HG02981 (cell line): ENCODE data around the gene ZFHX3.

ENCODE experiments used
- ATAC-seq: cut with Tn5 transposase; IDR thresholded peaks from one replicate; pipeline ENCODE4 v1.9.1; 2021; ENCODE audit warnings: mild to moderate bottlenecking, moderate library complexity; ENCODE audit not compliant: unreplicated experiment

Gene ZFHX3

DNA sequence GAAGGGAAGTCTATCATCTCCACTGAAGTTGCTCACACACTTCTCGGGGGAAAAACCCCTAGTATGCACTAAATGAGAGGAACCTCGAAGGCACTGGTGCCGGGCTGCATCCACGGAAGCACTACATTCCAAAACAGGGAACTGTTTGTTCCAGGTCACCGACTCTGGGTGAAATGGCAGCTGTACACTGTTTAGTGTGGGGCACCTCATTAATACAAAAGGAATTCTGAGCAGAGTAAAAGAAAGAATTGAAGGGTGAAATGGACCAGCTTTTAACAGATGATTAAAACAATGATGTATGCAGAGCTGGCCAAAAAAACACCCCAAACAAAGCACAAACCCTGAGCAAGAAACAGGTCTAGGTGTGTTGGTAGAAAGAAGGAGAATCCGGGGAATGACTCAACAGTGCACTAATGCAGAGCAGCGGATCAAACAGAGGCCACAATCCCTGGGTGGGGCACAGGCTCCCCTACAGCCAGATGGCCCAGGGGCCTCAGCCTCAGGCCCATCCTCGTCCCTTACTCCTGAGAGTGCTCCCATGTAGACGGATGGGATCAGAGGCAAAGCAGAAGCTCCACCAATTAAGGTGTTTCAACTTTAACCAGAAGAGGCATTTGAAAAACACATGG is 161.5 kb downstream of the ZFHX3 start:
- ATAC-seq, result no peak

- no peak for ATAC-seq
Measured at GRCh38 chr16:72884573-72884972, 163.4 kb downstream of the ZFHX3 start.

GRCh38 chr16:72884037-72884436 is 163.9 kb downstream of the ZFHX3 start:
- ATAC-seq, result no peak

- ATAC-seq, result no peak
Measured at GRCh38 chr16:72879846-72880245, 168.1 kb downstream of the ZFHX3 start.

DNA sequence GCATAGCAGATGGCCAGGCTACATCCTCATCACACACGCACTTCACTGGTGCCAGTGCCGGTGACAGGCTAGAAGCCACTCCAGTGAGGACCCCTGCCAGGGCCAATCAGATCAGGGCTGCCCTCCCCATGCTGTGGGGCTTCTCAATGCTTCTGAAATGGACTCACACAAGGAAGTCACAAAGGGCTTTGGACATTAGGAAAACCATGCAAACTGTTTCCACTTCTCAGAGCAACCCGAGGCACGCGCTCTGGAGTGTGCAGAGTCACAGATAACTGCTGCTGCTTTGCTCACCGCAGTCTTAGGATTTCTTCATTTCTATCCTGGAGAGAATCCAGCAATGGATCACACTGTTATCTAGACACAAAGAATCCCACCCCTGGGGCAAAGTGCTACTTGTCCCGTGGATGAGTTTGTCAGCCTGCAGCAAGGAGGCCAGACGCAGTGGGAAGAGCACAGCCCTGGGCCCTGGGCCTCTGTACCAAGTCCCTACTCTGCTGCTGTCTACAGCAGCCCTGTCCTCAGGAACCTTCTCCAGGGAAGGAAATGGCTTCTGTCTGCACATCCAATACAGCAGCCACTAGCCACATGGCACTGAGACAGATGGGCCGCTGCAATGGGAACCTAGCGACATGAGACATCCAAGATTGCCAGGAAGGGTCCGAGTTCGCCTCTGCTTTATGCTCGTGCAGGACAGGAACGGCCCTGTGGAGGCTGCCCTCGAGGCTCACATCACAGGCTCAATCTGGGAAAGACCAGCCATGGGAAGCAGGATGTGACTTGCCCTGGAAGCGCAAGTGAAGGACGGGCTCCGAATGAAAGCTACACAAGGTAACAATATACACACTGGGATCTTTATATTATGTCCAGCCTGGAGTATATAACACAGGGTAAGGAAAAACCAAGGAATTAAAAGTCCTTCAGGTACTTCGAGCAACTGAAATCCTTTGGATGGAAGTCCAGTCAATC is 169.3 kb downstream of the ZFHX3 start:
- ATAC-seq, result no peak

GRCh38 chr16:72877374-72878028 is 170.4 kb downstream of the ZFHX3 start:
- no peak for ATAC-seq

DNA sequence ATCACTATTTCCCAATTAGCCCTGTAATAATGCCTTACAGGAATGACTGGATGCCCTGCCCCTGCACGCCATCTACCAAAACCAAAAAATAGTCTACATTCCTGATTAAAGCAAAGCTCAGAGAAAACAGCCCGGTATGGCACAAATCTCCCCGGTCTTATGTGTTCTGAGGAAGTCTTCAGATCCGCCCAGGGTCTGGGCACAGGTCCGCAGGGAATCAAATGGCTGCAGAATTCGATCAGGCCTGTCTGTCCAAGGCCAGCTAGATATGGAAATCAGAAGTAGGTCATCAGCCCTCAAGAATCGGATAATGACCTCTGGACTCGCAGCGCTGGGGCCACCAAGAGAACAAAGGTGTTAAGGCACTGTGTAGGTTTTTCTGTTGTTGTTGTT is 171.0 kb downstream of the ZFHX3 start:
- ATAC-seq, result no peak

- no peak for ATAC-seq
Measured at GRCh38 chr16:72876221-72876620, 171.7 kb downstream of the ZFHX3 start.

DNA sequence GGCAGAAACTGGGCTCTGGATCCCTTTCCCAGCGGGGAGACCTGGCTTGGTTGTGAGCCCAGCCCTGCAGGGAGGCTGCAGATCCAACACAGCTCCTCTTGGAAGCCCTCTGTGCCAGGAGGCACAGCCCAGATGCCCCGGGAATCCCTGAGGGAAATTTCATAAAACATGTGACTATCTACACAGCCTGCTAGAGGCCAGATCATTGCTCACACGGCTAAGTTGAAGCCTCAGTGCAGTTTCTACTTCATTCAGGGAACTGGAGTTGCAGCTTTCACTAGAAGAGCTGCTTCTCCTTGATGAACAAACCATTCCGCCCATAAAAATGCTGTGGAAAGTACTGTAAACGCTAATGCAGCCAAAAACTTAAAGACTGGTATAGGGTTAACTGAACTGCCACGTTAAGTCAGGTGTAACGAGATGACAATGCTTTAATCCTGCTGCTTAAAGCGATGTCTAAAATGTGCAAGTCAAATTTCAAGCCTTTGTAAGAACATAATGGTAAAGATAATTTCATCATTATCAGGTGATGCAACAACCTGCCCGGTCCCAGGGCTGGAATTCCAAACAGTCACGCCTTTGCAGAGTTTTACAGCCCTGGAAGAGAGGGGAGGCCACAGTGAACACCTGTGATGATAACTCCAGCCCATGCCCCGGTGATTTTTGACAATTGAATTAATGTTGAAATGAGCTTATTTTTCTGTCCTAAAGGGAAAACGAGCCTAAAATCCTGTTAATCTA is 172.5 kb downstream of the ZFHX3 start:
- ATAC-seq, result no peak

DNA sequence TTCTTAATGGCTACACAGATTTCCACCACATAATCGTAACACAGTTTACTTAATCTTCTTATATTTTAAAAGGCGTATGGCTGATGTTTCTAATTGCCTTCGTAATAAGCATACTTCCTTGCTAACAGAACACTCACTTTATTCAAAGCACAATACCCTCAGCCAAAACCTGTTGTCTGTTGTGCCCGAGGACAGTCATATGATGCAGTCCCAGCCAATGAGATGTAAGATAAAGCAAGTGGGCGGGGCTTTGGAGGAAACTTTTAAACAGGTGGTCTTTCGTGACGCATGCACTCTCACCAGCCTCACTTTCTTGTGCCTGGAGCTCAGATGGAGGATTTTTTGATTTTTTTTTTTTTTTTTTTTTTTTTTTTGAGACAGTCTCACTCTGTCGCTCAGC is 174.1 kb downstream of the ZFHX3 start:
- no peak for ATAC-seq

DNA sequence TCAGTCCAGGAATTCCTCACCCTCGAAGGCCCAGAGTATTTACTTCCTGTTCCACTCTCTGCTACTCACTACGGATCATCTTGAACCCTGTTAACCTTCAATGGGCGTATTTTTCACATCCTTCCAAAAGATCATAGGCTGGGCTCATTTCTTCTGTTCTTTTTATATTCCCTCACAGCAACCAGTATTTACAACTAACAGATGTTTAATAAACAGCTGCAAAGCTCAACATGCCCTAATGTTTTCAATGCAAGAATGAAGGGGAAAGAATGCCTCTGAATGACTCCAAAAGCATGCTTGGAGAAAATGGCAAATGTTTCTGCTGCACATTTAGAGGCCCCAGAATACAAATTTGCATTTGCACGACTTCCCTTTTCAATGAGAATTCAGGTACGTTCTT is 174.9 kb downstream of the ZFHX3 start:
- ATAC-seq, result no peak

DNA sequence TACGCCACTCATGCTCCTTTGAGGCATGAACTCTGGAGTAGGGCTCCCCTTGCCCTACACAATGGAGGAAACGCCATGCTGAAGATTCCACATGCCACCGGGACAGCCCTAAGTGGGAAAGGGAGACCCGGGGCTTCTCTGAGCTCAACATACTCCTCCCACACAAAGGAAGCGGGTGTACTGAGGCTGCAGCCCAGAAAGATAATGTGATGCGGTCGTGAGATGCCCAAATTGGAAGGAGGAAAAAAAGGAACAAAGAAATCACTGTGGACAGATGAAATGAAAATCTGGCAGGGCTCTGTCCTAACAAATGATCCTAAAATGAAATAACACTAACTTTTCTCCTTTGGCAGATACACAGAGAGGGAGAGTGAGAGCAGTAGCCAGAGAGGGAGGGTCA is 182.1 kb downstream of the ZFHX3 start:
- ATAC-seq, result no peak

DNA sequence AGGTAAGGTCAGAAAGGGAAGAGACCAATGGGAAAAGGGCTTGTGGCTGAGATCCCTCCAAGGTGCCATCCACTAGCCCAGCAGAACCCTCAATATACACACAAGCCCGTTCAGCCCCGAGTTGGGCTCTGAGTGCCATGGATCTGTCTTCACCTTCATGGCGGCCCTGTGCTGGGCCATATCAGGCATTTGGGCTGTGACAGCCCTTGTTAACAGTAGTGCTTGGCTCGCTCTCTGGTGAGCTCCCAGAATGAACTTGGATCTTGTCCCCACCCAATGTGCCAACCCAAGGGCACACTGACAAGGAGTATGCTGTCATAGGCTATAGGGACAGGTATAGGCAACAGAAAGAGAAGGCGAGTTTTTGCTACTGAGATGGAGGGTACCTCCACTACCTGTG is 182.7 kb downstream of the ZFHX3 start:
- no peak for ATAC-seq

GRCh38 chr16:72864130-72864833 is 183.6 kb downstream of the ZFHX3 start:
- no peak for ATAC-seq

DNA sequence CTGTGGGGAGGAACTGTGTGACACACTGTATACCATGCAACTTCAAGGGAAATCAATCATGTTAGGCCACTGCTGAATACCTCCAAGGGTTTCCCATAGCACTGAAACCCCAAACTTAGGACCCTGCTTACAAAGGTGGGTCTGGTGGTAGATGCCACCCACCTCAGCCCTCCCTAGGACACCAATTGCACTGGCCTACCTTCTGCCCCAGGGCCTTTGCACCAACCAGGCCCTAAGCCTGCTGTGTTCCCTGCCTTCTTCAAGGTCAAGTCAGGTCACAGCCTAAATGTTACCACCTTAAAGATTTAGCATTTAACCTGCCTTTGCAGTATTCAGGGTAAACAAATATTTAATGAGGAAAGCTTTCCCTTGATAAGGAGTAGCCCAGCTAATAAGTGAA is 185.8 kb downstream of the ZFHX3 start:
- no peak for ATAC-seq

DNA sequence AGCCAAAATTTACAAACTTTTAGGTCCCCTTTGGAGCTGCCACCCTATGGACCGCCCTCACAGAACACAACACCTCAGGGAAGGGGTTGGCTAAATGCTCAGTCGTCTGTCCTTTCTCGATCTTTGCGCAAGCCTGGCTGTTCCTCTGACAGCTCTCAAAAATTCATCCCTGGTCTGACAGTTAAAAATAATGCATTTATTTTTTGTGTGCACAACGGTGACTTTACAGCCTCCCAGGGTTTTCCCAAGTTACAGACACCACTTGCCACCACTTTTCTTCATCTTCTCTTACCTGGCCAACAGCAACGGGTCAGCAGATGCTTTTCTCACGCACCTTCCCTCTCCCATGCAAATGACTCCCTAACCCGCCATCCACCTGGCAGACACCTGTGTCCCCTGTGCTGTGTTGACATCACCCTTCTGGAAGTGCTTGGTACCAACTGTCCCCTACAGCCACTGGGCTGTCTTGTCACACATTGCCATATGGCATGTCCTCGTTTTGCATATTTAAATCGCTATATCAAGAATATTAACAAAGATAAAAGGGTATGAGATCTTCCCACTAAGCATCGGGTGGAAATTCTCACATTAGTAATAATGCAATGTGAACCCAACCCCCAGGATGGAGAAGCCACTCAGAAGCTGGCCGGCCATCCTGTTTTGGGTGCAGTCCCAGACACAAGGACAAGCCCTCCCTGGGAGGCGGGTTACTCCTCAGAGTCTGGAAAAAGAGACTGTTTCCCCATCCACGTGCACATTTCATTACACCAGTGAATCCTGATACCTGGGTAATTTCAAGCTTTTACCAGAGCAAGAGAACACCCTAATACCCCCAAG is 187.0 kb downstream of the ZFHX3 start:
- no peak for ATAC-seq

- no peak for ATAC-seq
Measured at GRCh38 chr16:72859581-72859980, 188.3 kb downstream of the ZFHX3 start.

GRCh38 chr16:72858665-72859493 is 189.0 kb downstream of the ZFHX3 start:
- ATAC-seq, result no peak
